HEK293 (cell line): ENCODE data around the gene MYO1C.
A peak's percentile ranks its signal among the peaks of the same experiment; 100 is the strongest.

Experiments used
- CTCF ChIA-PET: fragments of 350-600 bp; formaldehyde crosslinking; extraction: SDS; loops from one replicate; lab custom pipeline; 2021; ENCODE audit warnings: antibody characterized with exemption; lab: Yijun Ruan, JAX
- POLR2A ChIA-PET: fragments of 300-600 bp; formaldehyde crosslinking; extraction: SDS; loops from one replicate; lab custom pipeline; 2020; ENCODE audit warnings: antibody characterized with exemption, inconsistent platforms; lab: Yijun Ruan, JAX
- H3K27ac ChIP-seq: fragments of 200-500 bp; sonication (Bioruptor generic); 2 replicates; pipeline ENCODE4 v1.5.1; 2014; ENCODE audit warnings: low read depth, low read length, control low read depth, inconsistent platforms; ENCODE audit errors: extremely low read depth
- H3K36me3 ChIP-seq, 2 experiments: fragments of 200-500 bp in 1 of 2; sonication (Bioruptor generic) in 1 of 2; 1 replicate in 1 of 2; 2 replicates in 1 of 2; pipeline ENCODE4 v1.5.1; 2014 to 2017; ENCODE audit warnings: inconsistent platforms in 2 of 2, low read length in 2 of 2; ENCODE audit not compliant: control insufficient read depth in 2 of 2, insufficient read depth in 1 of 2
- H3K4me1 ChIP-seq: fragments of 200-500 bp; sonication (Bioruptor generic); 2 replicates; pipeline ENCODE4 v1.5.1; 2014; ENCODE audit warnings: mild to moderate bottlenecking, low read length, inconsistent platforms; ENCODE audit not compliant: control insufficient read depth, insufficient read depth
- H3K4me3 ChIP-seq: 2 replicates; pipeline ENCODE4 v1.5.1; 2011; ENCODE audit warnings: low read depth, mild to moderate bottlenecking, control low read depth, low read length, moderate library complexity
- H3K9me3 ChIP-seq: fragments of 200-500 bp; sonication (Bioruptor generic); 2 replicates; pipeline ENCODE4 v1.5.1; 2014; ENCODE audit warnings: low read depth, low read length, inconsistent platforms; ENCODE audit not compliant: control insufficient read depth, insufficient read depth
- BCL11B ChIP-seq: fragments of 450-650 bp; formaldehyde crosslinking; IDR thresholded peaks from 2 replicates; pipeline ENCODE4 v1.5.1; 2016; ENCODE audit warnings: low read depth, missing biosample characterization, missing genetic modification characterization
- EGR2 ChIP-seq: fragments of 450-650 bp; formaldehyde crosslinking; IDR thresholded peaks from 2 replicates; pipeline ENCODE4 v1.5.1; 2016; ENCODE audit warnings: low read depth, missing biosample characterization, missing genetic modification characterization
- GLIS2 ChIP-seq: fragments of 450-650 bp; formaldehyde crosslinking; IDR thresholded peaks from 2 replicates; pipeline ENCODE4 v1.5.1; 2016; ENCODE audit warnings: missing biosample characterization, missing genetic modification characterization
- KLF1 ChIP-seq: fragments of 450-650 bp; formaldehyde crosslinking; IDR thresholded peaks from 2 replicates; pipeline ENCODE4 v1.5.1; 2016; ENCODE audit warnings: missing biosample characterization, missing genetic modification characterization
- ZFHX2 ChIP-seq: fragments of 450-650 bp; formaldehyde crosslinking; conservative IDR thresholded peaks from 2 replicates; pipeline ENCODE4 v1.5.1; 2016; ENCODE audit warnings: missing biosample characterization, missing genetic modification characterization
- ZFP3 ChIP-seq: fragments of 450-650 bp; formaldehyde crosslinking; IDR thresholded peaks from 2 replicates; pipeline ENCODE4 v1.5.1; 2016; ENCODE audit warnings: low read depth, missing biosample characterization, missing genetic modification characterization
- ZNF112 ChIP-seq: fragments of 450-650 bp; formaldehyde crosslinking; IDR thresholded peaks from 2 replicates; pipeline ENCODE4 v1.5.0; 2017; ENCODE audit warnings: missing biosample characterization, missing genetic modification characterization
- ZNF2 ChIP-seq: fragments of 450-650 bp; formaldehyde crosslinking; IDR thresholded peaks from 2 replicates; pipeline ENCODE4 v1.5.1; 2016; ENCODE audit warnings: missing biosample characterization, missing genetic modification characterization
- ZNF394 ChIP-seq: fragments of 450-650 bp; formaldehyde crosslinking; IDR thresholded peaks from 2 replicates; pipeline ENCODE4 v1.5.1; 2016; ENCODE audit warnings: missing biosample characterization, missing genetic modification characterization, mild to moderate bottlenecking, moderate library complexity, borderline replicate concordance
- ZNF529 ChIP-seq: fragments of 450-650 bp; formaldehyde crosslinking; IDR thresholded peaks from 2 replicates; pipeline ENCODE4 v1.5.1; 2017; ENCODE audit warnings: missing genetic modification characterization, missing biosample characterization; ENCODE audit not compliant: insufficient replicate concordance
- ZNF558 ChIP-seq: fragments of 450-650 bp; formaldehyde crosslinking; IDR thresholded peaks from 2 replicates; pipeline ENCODE4 v1.5.1; 2016; ENCODE audit warnings: missing biosample characterization, missing genetic modification characterization
- ZNF629 ChIP-seq: fragments of 450-650 bp; formaldehyde crosslinking; IDR thresholded peaks from 2 replicates; pipeline ENCODE4 v1.5.1; 2017; ENCODE audit warnings: missing biosample characterization, missing genetic modification characterization
- ZSCAN23 ChIP-seq: fragments of 450-650 bp; formaldehyde crosslinking; IDR thresholded peaks from 2 replicates; pipeline ENCODE4 v1.5.1; 2016; ENCODE audit warnings: missing biosample characterization, missing genetic modification characterization
- ZSCAN30 ChIP-seq: fragments of 450-650 bp; IDR thresholded peaks from 2 replicates; pipeline ENCODE4 v1.5.1; 2018; ENCODE audit warnings: missing biosample characterization, mild to moderate bottlenecking, missing genetic modification characterization, moderate library complexity
- ZSCAN4 ChIP-seq: fragments of 450-650 bp; formaldehyde crosslinking; IDR thresholded peaks from 2 replicates; pipeline ENCODE4 v1.5.1; 2017; ENCODE audit warnings: missing biosample characterization, missing genetic modification characterization
- TF ChIP-seq, protein P1 (sequence below): fragments of 450-650 bp; formaldehyde crosslinking; conservative IDR thresholded peaks from 2 replicates; pipeline ENCODE4 v1.5.1; 2016; ENCODE audit warnings: low read depth, missing biosample characterization, missing genetic modification characterization
- TF ChIP-seq, protein P2 (sequence below): fragments of 450-650 bp; formaldehyde crosslinking; IDR thresholded peaks from 2 replicates; pipeline ENCODE4 v1.5.1; 2016; ENCODE audit warnings: missing biosample characterization, missing genetic modification characterization
- TF ChIP-seq, protein P3 (sequence below): fragments of 450-650 bp; formaldehyde crosslinking; IDR thresholded peaks from 2 replicates; pipeline ENCODE4 v1.5.1; 2017; ENCODE audit warnings: missing biosample characterization, mild to moderate bottlenecking, missing genetic modification characterization, moderate library complexity
- TF ChIP-seq, protein P4 (sequence below): fragments of 450-650 bp; formaldehyde crosslinking; IDR thresholded peaks from 2 replicates; pipeline ENCODE4 v1.5.1; 2017; ENCODE audit warnings: missing biosample characterization, missing genetic modification characterization

The MYO1C gene

DNA sequence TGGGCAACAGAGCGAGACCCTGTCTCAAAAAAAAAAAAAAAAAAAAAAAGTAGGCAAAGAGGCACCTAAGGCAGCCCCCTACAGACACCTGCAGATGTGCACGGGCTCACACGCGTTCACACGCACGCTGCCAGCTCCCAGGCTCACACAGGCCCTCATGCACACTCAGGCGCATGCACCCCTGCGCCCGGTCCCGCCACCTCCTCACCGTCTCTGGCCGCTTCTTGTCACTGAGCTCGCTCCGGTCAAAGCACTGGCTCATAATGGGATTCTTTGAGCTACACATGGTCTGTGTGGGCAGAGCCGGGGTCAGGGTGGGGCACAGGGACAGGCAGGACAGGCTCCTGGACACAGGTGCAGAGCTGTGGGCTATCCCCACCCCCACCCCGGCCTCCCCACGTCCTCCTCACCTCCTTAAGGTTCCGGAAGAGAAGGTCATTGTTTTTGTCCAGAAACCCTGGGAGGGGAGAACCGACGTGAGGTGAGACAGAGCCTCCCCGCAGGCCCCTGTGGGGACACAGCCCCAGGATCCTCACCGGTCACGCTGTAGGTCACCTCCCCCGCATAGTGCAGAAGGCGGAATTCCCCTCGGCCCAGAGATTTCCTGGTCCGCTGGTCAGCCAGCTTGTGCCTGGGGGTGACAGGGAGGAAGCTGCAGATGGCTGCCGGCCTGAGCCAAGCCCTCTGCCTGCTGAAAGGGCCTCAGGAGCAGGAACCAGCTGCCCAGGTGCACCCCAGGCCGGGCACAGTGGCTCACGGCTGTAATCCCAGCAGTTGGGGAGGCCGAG lies 17.9 kb downstream of the MYO1C start (continued):
- TF ChIP-seq BCL11B (tag by site-specific recombination) (no peak), ZNF112 (tag by site-specific recombination) (no peak), ZSCAN4 (tag by site-specific recombination) (no peak)

GRCh38 chr17:1473841-1474240 lies 18.6 kb downstream of the MYO1C start:
- H3K4me1 ChIP-seq, result no peaks in the 10 kb centered on the region
- ChIA-PET POLR2A (interaction anchor here (2.2 kb wide), 1 partner anchor 11 kb away, joined by 5 read pairs; no protein-coding TSS in a partner anchor), CTCF (no interaction called here)

GRCh38 chr17:1473170-1473569 lies 19.3 kb downstream of the MYO1C start:
- no peak overlapping the region for H3K4me3 ChIP-seq
- TF ChIP-seq, protein P1, sequence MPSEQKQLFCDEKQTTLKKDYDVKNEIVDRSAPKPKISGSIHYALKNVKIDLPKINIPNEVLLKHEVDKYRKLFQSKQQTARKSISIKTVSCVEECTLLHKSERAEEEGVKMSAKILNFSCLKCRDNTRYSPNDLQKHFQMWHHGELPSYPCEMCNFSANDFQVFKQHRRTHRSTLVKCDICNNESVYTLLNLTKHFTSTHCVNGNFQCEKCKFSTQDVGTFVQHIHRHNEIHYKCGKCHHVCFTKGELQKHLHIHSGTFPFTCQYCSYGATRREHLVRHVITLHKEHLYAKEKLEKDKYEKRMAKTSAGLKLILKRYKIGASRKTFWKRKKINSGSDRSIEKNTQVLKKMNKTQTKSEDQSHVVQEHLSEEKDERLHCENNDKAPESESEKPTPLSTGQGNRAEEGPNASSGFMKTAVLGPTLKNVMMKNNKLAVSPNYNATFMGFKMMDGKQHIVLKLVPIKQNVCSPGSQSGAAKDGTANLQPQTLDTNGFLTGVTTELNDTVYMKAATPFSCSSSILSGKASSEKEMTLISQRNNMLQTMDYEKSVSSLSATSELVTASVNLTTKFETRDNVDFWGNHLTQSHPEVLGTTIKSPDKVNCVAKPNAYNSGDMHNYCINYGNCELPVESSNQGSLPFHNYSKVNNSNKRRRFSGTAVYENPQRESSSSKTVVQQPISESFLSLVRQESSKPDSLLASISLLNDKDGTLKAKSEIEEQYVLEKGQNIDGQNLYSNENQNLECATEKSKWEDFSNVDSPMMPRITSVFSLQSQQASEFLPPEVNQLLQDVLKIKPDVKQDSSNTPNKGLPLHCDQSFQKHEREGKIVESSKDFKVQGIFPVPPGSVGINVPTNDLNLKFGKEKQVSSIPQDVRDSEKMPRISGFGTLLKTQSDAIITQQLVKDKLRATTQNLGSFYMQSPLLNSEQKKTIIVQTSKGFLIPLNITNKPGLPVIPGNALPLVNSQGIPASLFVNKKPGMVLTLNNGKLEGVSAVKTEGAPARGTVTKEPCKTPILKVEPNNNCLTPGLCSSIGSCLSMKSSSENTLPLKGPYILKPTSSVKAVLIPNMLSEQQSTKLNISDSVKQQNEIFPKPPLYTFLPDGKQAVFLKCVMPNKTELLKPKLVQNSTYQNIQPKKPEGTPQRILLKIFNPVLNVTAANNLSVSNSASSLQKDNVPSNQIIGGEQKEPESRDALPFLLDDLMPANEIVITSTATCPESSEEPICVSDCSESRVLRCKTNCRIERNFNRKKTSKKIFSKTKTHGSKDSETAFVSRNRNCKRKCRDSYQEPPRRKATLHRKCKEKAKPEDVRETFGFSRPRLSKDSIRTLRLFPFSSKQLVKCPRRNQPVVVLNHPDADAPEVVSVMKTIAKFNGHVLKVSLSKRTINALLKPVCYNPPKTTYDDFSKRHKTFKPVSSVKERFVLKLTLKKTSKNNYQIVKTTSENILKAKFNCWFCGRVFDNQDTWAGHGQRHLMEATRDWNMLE (tag by site-specific recombination), result no peak
- TF ChIP-seq, protein P2, sequence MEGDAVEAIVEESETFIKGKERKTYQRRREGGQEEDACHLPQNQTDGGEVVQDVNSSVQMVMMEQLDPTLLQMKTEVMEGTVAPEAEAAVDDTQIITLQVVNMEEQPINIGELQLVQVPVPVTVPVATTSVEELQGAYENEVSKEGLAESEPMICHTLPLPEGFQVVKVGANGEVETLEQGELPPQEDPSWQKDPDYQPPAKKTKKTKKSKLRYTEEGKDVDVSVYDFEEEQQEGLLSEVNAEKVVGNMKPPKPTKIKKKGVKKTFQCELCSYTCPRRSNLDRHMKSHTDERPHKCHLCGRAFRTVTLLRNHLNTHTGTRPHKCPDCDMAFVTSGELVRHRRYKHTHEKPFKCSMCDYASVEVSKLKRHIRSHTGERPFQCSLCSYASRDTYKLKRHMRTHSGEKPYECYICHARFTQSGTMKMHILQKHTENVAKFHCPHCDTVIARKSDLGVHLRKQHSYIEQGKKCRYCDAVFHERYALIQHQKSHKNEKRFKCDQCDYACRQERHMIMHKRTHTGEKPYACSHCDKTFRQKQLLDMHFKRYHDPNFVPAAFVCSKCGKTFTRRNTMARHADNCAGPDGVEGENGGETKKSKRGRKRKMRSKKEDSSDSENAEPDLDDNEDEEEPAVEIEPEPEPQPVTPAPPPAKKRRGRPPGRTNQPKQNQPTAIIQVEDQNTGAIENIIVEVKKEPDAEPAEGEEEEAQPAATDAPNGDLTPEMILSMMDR, result peak; percentile 52; the same call in 1 of the 2 replicates
- TF ChIP-seq, protein P3, sequence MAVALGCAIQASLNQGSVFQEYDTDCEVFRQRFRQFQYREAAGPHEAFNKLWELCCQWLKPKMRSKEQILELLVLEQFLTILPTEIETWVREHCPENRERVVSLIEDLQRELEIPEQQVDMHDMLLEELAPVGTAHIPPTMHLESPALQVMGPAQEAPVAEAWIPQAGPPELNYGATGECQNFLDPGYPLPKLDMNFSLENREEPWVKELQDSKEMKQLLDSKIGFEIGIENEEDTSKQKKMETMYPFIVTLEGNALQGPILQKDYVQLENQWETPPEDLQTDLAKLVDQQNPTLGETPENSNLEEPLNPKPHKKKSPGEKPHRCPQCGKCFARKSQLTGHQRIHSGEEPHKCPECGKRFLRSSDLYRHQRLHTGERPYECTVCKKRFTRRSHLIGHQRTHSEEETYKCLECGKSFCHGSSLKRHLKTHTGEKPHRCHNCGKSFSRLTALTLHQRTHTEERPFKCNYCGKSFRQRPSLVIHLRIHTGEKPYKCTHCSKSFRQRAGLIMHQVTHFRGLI, result 0 out of 2 replicates have a peak, but pooled peaks have one; percentile 19
- TF ChIP-seq, protein P4, sequence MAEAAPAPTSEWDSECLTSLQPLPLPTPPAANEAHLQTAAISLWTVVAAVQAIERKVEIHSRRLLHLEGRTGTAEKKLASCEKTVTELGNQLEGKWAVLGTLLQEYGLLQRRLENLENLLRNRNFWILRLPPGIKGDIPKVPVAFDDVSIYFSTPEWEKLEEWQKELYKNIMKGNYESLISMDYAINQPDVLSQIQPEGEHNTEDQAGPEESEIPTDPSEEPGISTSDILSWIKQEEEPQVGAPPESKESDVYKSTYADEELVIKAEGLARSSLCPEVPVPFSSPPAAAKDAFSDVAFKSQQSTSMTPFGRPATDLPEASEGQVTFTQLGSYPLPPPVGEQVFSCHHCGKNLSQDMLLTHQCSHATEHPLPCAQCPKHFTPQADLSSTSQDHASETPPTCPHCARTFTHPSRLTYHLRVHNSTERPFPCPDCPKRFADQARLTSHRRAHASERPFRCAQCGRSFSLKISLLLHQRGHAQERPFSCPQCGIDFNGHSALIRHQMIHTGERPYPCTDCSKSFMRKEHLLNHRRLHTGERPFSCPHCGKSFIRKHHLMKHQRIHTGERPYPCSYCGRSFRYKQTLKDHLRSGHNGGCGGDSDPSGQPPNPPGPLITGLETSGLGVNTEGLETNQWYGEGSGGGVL (tag by site-specific recombination), result no peak
- TF ChIP-seq ZSCAN23 (tag by site-specific recombination) (no peak), ZNF558 (tag by site-specific recombination) (no peak), KLF1 (tag by site-specific recombination) (0 out of 2 replicates have a peak, but pooled peaks have one; percentile 16), ZSCAN30 (tag by site-specific recombination) (no peak), GLIS2 (tag by site-specific recombination) (no peak)
- CTCF ChIA-PET, result interaction anchor here (0.6 kb wide), 1 partner anchor 131 kb away, joined by 6 read pairs; no protein-coding TSS in a partner anchor
- H3K4me1 ChIP-seq, result no peaks in the 10 kb centered on the region
- H3K36me3 ChIP-seq, result peaks cover 11 to 87% of the 10 kb centered on the region in 2 experiments; a peak in 2 of 3 replicates
- no peaks in the 10 kb centered on the region for H3K9me3 ChIP-seq
- POLR2A ChIA-PET, result interaction anchor here (1.1 to 2.2 kb wide), 3 partner anchors 10 to 11 kb away, joined by 5 to 8 read pairs (median 7); no protein-coding TSS in a partner anchor
- no peak overlapping the region for H3K27ac ChIP-seq

More at GRCh38 chr17:1473841-1474240, 18.6 kb downstream of the MYO1C start:
- no peak for TF ChIP-seq ZNF2 (tag by site-specific recombination)
- TF ChIP-seq ZFP3, result no peak
- TF ChIP-seq ZFHX2 (tag by site-specific recombination), result peak; percentile 93
- no peak for TF ChIP-seq ZNF529 (tag by site-specific recombination)
- TF ChIP-seq EGR2 (tag by site-specific recombination), result peak; percentile 96
- TF ChIP-seq ZNF394 (tag by site-specific recombination), result no peak
- no peak for TF ChIP-seq ZNF629
- Histone ChIP-seq H3K4me3 (no peak overlapping the region), H3K9me3 (no peaks in the 10 kb centered on the region), H3K27ac (no peak overlapping the region), H3K36me3 (peaks cover 11 to 87% of the 10 kb centered on the region in 2 experiments; a peak in 2 of 3 replicates)
